ENCODE results near the gene COL4A4. TPM values are rescaled to one million over a fixed set of nuclear protein-coding genes. Genes with fewer than 3 reads are reported as not detected.
A peak's percentile ranks its signal among the peaks of the same experiment; 100 is the strongest.

Gene COL4A4
- total and polyA plus RNA-seq, 4 donors: 1.4 to 1.8 (median 1.7) TPM

- Histone ChIP-seq H3K4me1 (ENCODE audit: control insufficient read depth, insufficient read depth, low read length) (no peaks in the 10 kb centered on the region), H3K27me3 (ENCODE audit: control insufficient read depth, insufficient read depth, low read length) (no peaks in the 10 kb centered on the region), H3K36me3 (ENCODE audit: control insufficient read depth, insufficient read depth, low read length) (no peaks in the 10 kb centered on the region), H3K27ac (ENCODE audit: low read depth, low read length) (no peak overlapping the region), H3K9me3 (ENCODE audit: control insufficient read depth, insufficient read depth, low read length) (no peaks in the 10 kb centered on the region), H3K4me3 (ENCODE audit: low read depth, low read length) (no peak overlapping the region)
- 62% methylated on average over 3 of the region's 3 CpGs for WGBS (ENCODE audit: insufficient coverage)
- DNase-seq (ENCODE audit: low read depth in 4 of 6, low spot score in 6 of 6): no peak
Measured at GRCh38 chr2:227022608-227023007, 141.4 kb downstream of the COL4A4 start.

- WGBS (ENCODE audit: insufficient coverage): 56% methylated on average over 2 of the region's 2 CpGs
- no peaks in the 10 kb centered on the region for H3K9me3 ChIP-seq (ENCODE audit: control insufficient read depth, insufficient read depth, low read length)
- no peaks in the 10 kb centered on the region for H3K27me3 ChIP-seq (ENCODE audit: control insufficient read depth, insufficient read depth, low read length)
- no peak overlapping the region for H3K4me3 ChIP-seq (ENCODE audit: low read depth, low read length)
- no peaks in the 10 kb centered on the region for H3K4me1 ChIP-seq (ENCODE audit: control insufficient read depth, insufficient read depth, low read length)
- H3K27ac ChIP-seq (ENCODE audit: low read depth, low read length): no peak overlapping the region
- H3K36me3 ChIP-seq (ENCODE audit: control insufficient read depth, insufficient read depth, low read length): no peaks in the 10 kb centered on the region
- no peak for DNase-seq (ENCODE audit: low read depth in 4 of 6, low spot score in 6 of 6)
Measured at GRCh38 chr2:227020416-227020815, 143.6 kb downstream of the COL4A4 start.

GRCh38 chr2:227016894-227017293, 147.1 kb downstream of the COL4A4 start:
- no peaks in the 10 kb centered on the region for H3K9me3 ChIP-seq (ENCODE audit: control insufficient read depth, insufficient read depth, low read length)

GRCh38 chr2:227013881-227014280, 150.1 kb downstream of the COL4A4 start:
- Histone ChIP-seq H3K9me3 (ENCODE audit: control insufficient read depth, insufficient read depth, low read length) (no peaks in the 10 kb centered on the region), H3K27ac (ENCODE audit: low read depth, low read length) (no peak overlapping the region), H3K36me3 (ENCODE audit: control insufficient read depth, insufficient read depth, low read length) (no peaks in the 10 kb centered on the region), H3K27me3 (ENCODE audit: control insufficient read depth, insufficient read depth, low read length) (no peaks in the 10 kb centered on the region), H3K4me1 (ENCODE audit: control insufficient read depth, insufficient read depth, low read length) (no peaks in the 10 kb centered on the region), H3K4me3 (ENCODE audit: low read depth, low read length) (no peak overlapping the region)
- WGBS (ENCODE audit: insufficient coverage): 93% methylated on average over 4 of the region's 8 CpGs
- DNase-seq (ENCODE audit: low read depth in 4 of 6, low spot score in 6 of 6): no peak

More at GRCh38 chr2:227016894-227017293, 147.1 kb downstream of the COL4A4 start:
- no peak overlapping the region for H3K4me3 ChIP-seq (ENCODE audit: low read depth, low read length)
- 76% methylated on average over 2 of the region's 4 CpGs for WGBS (ENCODE audit: insufficient coverage)
- H3K27me3 ChIP-seq (ENCODE audit: control insufficient read depth, insufficient read depth, low read length): no peaks in the 10 kb centered on the region
- no peak overlapping the region for H3K27ac ChIP-seq (ENCODE audit: low read depth, low read length)
- DNase-seq (ENCODE audit: low read depth in 4 of 6, low spot score in 6 of 6): no peak
- no peaks in the 10 kb centered on the region for H3K4me1 ChIP-seq (ENCODE audit: control insufficient read depth, insufficient read depth, low read length)
- no peaks in the 10 kb centered on the region for H3K36me3 ChIP-seq (ENCODE audit: control insufficient read depth, insufficient read depth, low read length)

- DNase-seq (ENCODE audit: low read depth in 4 of 6, low spot score in 6 of 6): no peak
- H3K27ac ChIP-seq (ENCODE audit: low read depth, low read length): no peak overlapping the region
- H3K27me3 ChIP-seq (ENCODE audit: control insufficient read depth, insufficient read depth, low read length): no peaks in the 10 kb centered on the region
- no peaks in the 10 kb centered on the region for H3K36me3 ChIP-seq (ENCODE audit: control insufficient read depth, insufficient read depth, low read length)
- no peaks in the 10 kb centered on the region for H3K9me3 ChIP-seq (ENCODE audit: control insufficient read depth, insufficient read depth, low read length)
- no peak overlapping the region for H3K4me3 ChIP-seq (ENCODE audit: low read depth, low read length)
- 94% methylated on average over 6 of the region's 9 CpGs for WGBS (ENCODE audit: insufficient coverage)
- H3K4me1 ChIP-seq (ENCODE audit: control insufficient read depth, insufficient read depth, low read length): no peaks in the 10 kb centered on the region
Measured at GRCh38 chr2:227013330-227013729, 150.7 kb downstream of the COL4A4 start.

- H3K36me3 ChIP-seq (ENCODE audit: control insufficient read depth, insufficient read depth, low read length): no peaks in the 10 kb centered on the region
- H3K27me3 ChIP-seq (ENCODE audit: control insufficient read depth, insufficient read depth, low read length): no peaks in the 10 kb centered on the region
- DNase-seq (ENCODE audit: low read depth in 4 of 6, low spot score in 6 of 6): no peak
- no peak overlapping the region for H3K4me3 ChIP-seq (ENCODE audit: low read depth, low read length)
- H3K9me3 ChIP-seq (ENCODE audit: control insufficient read depth, insufficient read depth, low read length): no peaks in the 10 kb centered on the region
- 86% methylated on average over 3 of the region's 3 CpGs for WGBS (ENCODE audit: insufficient coverage)
- peaks cover 9% of the 10 kb centered on the region for H3K4me1 ChIP-seq (ENCODE audit: control insufficient read depth, insufficient read depth, low read length)
- H3K27ac ChIP-seq (ENCODE audit: low read depth, low read length): no peak overlapping the region
Measured at GRCh38 chr2:227010433-227010832, 153.6 kb downstream of the COL4A4 start.

GRCh38 chr2:227007940-227008339, 156.1 kb downstream of the COL4A4 start:
- 97% methylated on average over 14 of the region's 17 CpGs for WGBS (ENCODE audit: insufficient coverage)
- Histone ChIP-seq H3K4me3 (ENCODE audit: low read depth, low read length) (no peak overlapping the region), H3K9me3 (ENCODE audit: control insufficient read depth, insufficient read depth, low read length) (no peaks in the 10 kb centered on the region), H3K27ac (ENCODE audit: low read depth, low read length) (no peak overlapping the region), H3K4me1 (ENCODE audit: control insufficient read depth, insufficient read depth, low read length) (peaks cover 9% of the 10 kb centered on the region), H3K36me3 (ENCODE audit: control insufficient read depth, insufficient read depth, low read length) (no peaks in the 10 kb centered on the region), H3K27me3 (ENCODE audit: control insufficient read depth, insufficient read depth, low read length) (no peaks in the 10 kb centered on the region)
- DNase-seq (ENCODE audit: low read depth in 4 of 6, low spot score in 6 of 6): no peak

GRCh38 chr2:227007148-227007547, 156.9 kb downstream of the COL4A4 start:
- H3K27me3 ChIP-seq (ENCODE audit: control insufficient read depth, insufficient read depth, low read length): no peaks in the 10 kb centered on the region
- H3K36me3 ChIP-seq (ENCODE audit: control insufficient read depth, insufficient read depth, low read length): no peaks in the 10 kb centered on the region
- 52% methylated on average over 9 of the region's 9 CpGs for WGBS (ENCODE audit: insufficient coverage)
- H3K4me3 ChIP-seq (ENCODE audit: low read depth, low read length): no peak overlapping the region
- peaks cover 9% of the 10 kb centered on the region for H3K4me1 ChIP-seq (ENCODE audit: control insufficient read depth, insufficient read depth, low read length)
- no peaks in the 10 kb centered on the region for H3K9me3 ChIP-seq (ENCODE audit: control insufficient read depth, insufficient read depth, low read length)
- H3K27ac ChIP-seq (ENCODE audit: low read depth, low read length): no peak overlapping the region
- DNase-seq (ENCODE audit: low read depth in 4 of 6, low spot score in 6 of 6): peak in 1 of 6 donors; percentile 72

GRCh38 chr2:227006189-227006897, 157.7 kb downstream of the COL4A4 start:
- no peaks in the 10 kb centered on the region for H3K9me3 ChIP-seq (ENCODE audit: control insufficient read depth, insufficient read depth, low read length)
- DNase-seq (ENCODE audit: low read depth in 4 of 6, low spot score in 6 of 6): peak in 2 of 6 donors; percentile 38 to 87
- 29% methylated on average over 7 of the region's 16 CpGs for WGBS (ENCODE audit: insufficient coverage)
- H3K27me3 ChIP-seq (ENCODE audit: control insufficient read depth, insufficient read depth, low read length): no peaks in the 10 kb centered on the region
- H3K27ac ChIP-seq (ENCODE audit: low read depth, low read length): no peak overlapping the region
- no peak overlapping the region for H3K4me3 ChIP-seq (ENCODE audit: low read depth, low read length)
- H3K36me3 ChIP-seq (ENCODE audit: control insufficient read depth, insufficient read depth, low read length): no peaks in the 10 kb centered on the region
- H3K4me1 ChIP-seq (ENCODE audit: control insufficient read depth, insufficient read depth, low read length): peaks cover 9% of the 10 kb centered on the region

- H3K4me3 ChIP-seq (ENCODE audit: low read depth, low read length): no peak overlapping the region
- no peak overlapping the region for H3K27ac ChIP-seq (ENCODE audit: low read depth, low read length)
- H3K4me1 ChIP-seq (ENCODE audit: control insufficient read depth, insufficient read depth, low read length): peaks cover 9% of the 10 kb centered on the region
- DNase-seq (ENCODE audit: low read depth in 4 of 6, low spot score in 6 of 6): no peak
- H3K27me3 ChIP-seq (ENCODE audit: control insufficient read depth, insufficient read depth, low read length): no peaks in the 10 kb centered on the region
- no peaks in the 10 kb centered on the region for H3K36me3 ChIP-seq (ENCODE audit: control insufficient read depth, insufficient read depth, low read length)
- no peaks in the 10 kb centered on the region for H3K9me3 ChIP-seq (ENCODE audit: control insufficient read depth, insufficient read depth, low read length)
- 88% methylated on average over 5 of the region's 6 CpGs for WGBS (ENCODE audit: insufficient coverage)
Measured at GRCh38 chr2:227004482-227004881, 159.5 kb downstream of the COL4A4 start.
